Hepatic stellate cell (primary cell): Measurements from ENCODE around the gene PLPPR5.

ENCODE experiments used
- DNase-seq: peaks from one replicate; pipeline ENCODE4 v3.0.0; 2011; ENCODE audit warnings: low spot score

Gene PLPPR5

DNA sequence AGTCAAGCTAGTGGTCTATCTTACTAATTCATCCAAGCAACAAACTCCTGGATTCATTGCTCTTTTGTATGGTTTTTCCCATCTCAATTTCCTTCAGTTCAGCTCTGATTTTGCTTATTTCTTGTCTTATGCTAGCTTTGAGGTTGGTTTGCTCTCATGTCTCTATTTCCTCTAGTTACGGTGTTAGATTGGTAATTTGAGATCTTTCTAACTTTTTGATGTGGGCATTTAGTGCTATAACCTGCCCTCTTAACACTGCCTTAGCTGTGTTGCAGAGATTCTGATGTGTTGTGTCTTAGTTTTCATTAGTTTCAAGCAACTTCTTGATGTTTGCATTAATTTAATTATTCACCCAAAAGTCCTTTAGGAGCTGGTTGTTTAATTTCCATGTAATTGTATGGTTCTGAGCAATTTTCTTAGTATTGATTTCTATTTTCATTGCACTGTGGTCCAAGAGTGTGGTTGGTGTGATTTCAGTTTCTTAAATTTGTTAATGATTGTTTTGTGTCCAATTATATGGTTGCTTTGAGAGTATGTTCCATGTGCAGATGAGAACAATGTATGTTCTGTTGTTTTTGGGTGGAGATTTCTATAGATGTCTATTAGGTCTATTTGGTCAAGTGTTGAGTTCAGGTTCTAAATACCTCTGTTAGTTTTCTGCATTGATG, 154.6 kb downstream of the PLPPR5 start:
- DNase-seq: no peak

DNA sequence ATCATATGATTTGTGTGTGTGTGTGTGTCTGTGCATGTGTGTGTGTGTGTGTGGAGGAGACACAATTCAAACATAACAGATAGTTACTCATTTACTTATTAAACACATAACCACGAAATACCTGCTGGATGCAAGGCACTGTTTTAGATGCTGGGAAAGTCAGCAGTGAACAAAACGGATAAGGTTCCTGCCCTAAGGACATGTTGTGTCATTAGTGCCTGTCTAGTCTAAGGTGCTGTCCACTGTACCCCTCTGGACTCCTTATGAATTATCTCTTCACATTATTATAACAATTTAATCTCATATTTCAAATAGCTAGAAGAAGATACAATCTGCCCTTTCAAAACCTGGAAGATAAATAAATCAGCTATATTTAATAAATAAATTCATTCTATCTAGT, 162.4 kb downstream of the PLPPR5 start:
- DNase-seq: no peak
